Measurements from ENCODE around the gene PPP4R3B. TPM values are rescaled to one million over a fixed set of nuclear protein-coding genes. Genes with fewer than 3 reads are reported as not detected.
"Not testable (repeated sequence)": the region's sequence is repeated elsewhere in the genome, so short reads cannot be mapped to it uniquely, and the experiment has no call there.

The PPP4R3B gene
- total RNA-seq, 4 donors from 2014 or later: 81.8 to 106 (median 90.5) TPM

GRCh38 chr2:55604027-55604565 lies 13.3 kb downstream of the PPP4R3B start:
- Histone ChIP-seq H3K9me3 (no peaks in the 10 kb centered on the region), H3K4me1 (peaks cover 14 to 61% (median 56%) of the 10 kb centered on the region in 4 donors), H3K36me3 (peaks cover 0 to 13% (median 10%) of the 10 kb centered on the region in 4 donors), H3K27ac (replicated peaks in 1 of 4) (peak overlapping the region; percentile 48 to 65 (median 60)), H3K4me3 (peak overlapping the region in 3 of 4 donors; percentile 5 to 34 (median 6)), H3K27me3 (no peaks in the 10 kb centered on the region)
- no peak for DNase-seq (ENCODE audit: extremely low spot score)
- intact Hi-C loops (cut with DNase I): no loop called here
- WGBS: 62% methylated on average over 1 of the region's 1 CpG
- TF ChIP-seq, protein P1, sequence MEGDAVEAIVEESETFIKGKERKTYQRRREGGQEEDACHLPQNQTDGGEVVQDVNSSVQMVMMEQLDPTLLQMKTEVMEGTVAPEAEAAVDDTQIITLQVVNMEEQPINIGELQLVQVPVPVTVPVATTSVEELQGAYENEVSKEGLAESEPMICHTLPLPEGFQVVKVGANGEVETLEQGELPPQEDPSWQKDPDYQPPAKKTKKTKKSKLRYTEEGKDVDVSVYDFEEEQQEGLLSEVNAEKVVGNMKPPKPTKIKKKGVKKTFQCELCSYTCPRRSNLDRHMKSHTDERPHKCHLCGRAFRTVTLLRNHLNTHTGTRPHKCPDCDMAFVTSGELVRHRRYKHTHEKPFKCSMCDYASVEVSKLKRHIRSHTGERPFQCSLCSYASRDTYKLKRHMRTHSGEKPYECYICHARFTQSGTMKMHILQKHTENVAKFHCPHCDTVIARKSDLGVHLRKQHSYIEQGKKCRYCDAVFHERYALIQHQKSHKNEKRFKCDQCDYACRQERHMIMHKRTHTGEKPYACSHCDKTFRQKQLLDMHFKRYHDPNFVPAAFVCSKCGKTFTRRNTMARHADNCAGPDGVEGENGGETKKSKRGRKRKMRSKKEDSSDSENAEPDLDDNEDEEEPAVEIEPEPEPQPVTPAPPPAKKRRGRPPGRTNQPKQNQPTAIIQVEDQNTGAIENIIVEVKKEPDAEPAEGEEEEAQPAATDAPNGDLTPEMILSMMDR (IDR thresholded peaks at IDR 0.05): no peak
- TF ChIP-seq POLR2AphosphoS5 (IDR thresholded peaks at IDR 0.05) (no peak), POLR2A (IDR thresholded peaks at IDR 0.05; ENCODE audit: low read depth) (no peak), EP300 (IDR thresholded peaks at IDR 0.05) (no peak)

- Histone ChIP-seq H3K9me3 (no peaks in the 10 kb centered on the region), H3K27ac (replicated peaks in 1 of 4) (peak overlapping the region in 2 of 4 donors; percentile 48 to 63), H3K27me3 (no peaks in the 10 kb centered on the region), H3K36me3 (peaks cover 4 to 35% (median 23%) of the 10 kb centered on the region in 4 donors), H3K4me3 (no peak overlapping the region), H3K4me1 (peaks cover 10 to 47% (median 40%) of the 10 kb centered on the region in 4 donors)
- TF ChIP-seq EP300 (IDR thresholded peaks at IDR 0.05) (no peak), POLR2AphosphoS5 (IDR thresholded peaks at IDR 0.05) (no peak), POLR2A (IDR thresholded peaks at IDR 0.05; ENCODE audit: low read depth) (no peak)
- TF ChIP-seq, protein P1 (IDR thresholded peaks at IDR 0.05): no peak
- intact Hi-C loops (cut with DNase I): no loop called here
- no peak for DNase-seq (ENCODE audit: extremely low spot score)
These were observed 15.6 kb downstream of the PPP4R3B start for GRCh38 chr2:55601849-55602248.

DNA sequence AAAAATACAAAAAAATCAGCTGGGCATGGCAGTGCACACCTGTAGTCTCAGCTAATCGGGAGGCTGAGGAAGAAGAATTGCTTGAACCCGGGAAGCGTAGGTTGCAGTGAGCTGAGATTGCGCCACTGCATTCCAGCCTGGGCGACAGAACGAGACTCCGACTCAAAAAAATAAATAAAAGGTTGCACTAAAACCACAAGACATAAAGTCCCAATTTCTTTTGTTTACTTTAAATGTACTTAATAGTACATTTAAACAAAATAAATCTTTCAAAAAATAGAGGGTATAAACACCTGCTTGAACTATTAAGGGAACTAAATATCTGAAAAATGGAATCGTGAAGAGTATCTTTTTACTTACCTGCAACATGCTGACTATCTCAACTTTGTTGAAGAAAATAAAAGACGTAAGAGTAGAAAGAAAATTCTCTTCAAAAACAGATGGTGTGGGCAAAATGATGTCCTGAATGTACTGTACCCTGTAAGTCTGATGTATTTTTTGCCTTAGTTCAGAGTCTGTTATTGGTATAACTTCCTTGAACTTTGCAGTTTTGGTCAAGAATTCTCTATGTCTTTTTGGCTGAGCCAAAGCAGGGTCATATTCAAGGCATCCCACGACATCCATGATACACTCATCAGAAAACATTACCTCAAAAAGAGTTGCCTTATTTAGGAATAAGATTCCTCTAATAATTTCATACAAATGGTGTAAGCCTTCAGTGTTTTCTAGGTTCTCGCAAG lies 19.2 kb downstream of the PPP4R3B start:
- Histone ChIP-seq H3K27ac (replicated peaks in 1 of 4) (no peak overlapping the region), H3K9me3 (no peaks in the 10 kb centered on the region), H3K27me3 (no peaks in the 10 kb centered on the region), H3K36me3 (peaks cover 4 to 41% (median 25%) of the 10 kb centered on the region in 4 donors), H3K4me1 (peaks cover 3 to 37% (median 36%) of the 10 kb centered on the region in 4 donors), H3K4me3 (no peak overlapping the region)
- intact Hi-C loops (cut with DNase I): no loop called here
- 91% methylated on average over 11 of the region's 11 CpGs for whole genome bisulfite sequencing
- TF ChIP-seq POLR2A (IDR thresholded peaks at IDR 0.05; ENCODE audit: low read depth) (no peak), POLR2AphosphoS5 (IDR thresholded peaks at IDR 0.05) (no peak), EP300 (IDR thresholded peaks at IDR 0.05) (no peak)
- TF ChIP-seq, protein P1 (IDR thresholded peaks at IDR 0.05): no peak
- DNase-seq (ENCODE audit: extremely low spot score): no peak

DNA sequence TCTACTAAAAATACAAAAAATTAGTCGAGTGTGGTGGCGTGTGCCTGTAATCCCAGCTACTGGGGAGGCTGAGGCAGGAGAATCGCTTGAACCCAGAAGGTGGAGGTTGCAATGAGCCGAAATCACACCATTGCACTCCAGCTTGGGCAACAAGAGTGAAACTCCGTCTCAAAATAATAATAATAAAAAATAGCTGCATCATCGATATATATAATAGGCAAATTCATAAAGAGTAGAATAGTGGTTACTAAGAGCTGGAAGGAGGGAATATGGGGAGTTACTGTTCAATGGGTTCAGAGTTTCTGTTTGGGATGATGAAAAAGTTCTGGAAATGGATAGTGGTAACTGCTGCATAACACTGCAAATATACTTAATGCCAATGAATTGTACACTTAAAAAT lies 20.6 kb downstream of the PPP4R3B start:
- WGBS: 94% methylated on average over 6 of the region's 6 CpGs

GRCh38 chr2:55595536-55595935 lies 21.9 kb downstream of the PPP4R3B start:
- Histone ChIP-seq H3K36me3 (peaks cover 4 to 35% (median 16%) of the 10 kb centered on the region in 4 donors), H3K27ac (replicated peaks in 1 of 4) (no peak overlapping the region), H3K27me3 (no peaks in the 10 kb centered on the region), H3K4me1 (peaks cover 0 to 47% (median 39%) of the 10 kb centered on the region in 4 donors), H3K9me3 (no peaks in the 10 kb centered on the region), H3K4me3 (no peak overlapping the region)
- TF ChIP-seq POLR2AphosphoS5 (IDR thresholded peaks at IDR 0.05) (no peak), EP300 (IDR thresholded peaks at IDR 0.05) (no peak), POLR2A (IDR thresholded peaks at IDR 0.05; ENCODE audit: low read depth) (no peak)
- TF ChIP-seq, protein P1 (IDR thresholded peaks at IDR 0.05): no peak
- intact Hi-C loops (cut with DNase I): no loop called here
- no peak for DNase-seq (ENCODE audit: extremely low spot score)

More for the DNA sequence above, 20.6 kb downstream of the PPP4R3B start:
- DNase-seq (ENCODE audit: extremely low spot score); H3K4me3 ChIP-seq; H3K9me3 ChIP-seq; H3K27ac ChIP-seq (replicated peaks in 1 of 4); intact Hi-C loops (cut with DNase I); H3K27me3 ChIP-seq: not testable (repeated sequence)
- H3K4me1 ChIP-seq: peaks cover 0 to 37% (median 32%) of the 10 kb centered on the region in 4 donors
- H3K36me3 ChIP-seq: peaks cover 4 to 35% (median 16%) of the 10 kb centered on the region in 4 donors
